Activated CD8-positive, alpha-beta memory T cell treated with anti-CD3 and anti-CD28 coated beads for 4 hours (primary cell): Measurements from ENCODE around the gene PDE2A.

ENCODE experiments used
- DNase-seq, 2 donors: peaks; one replicate each; pipeline ENCODE4 v3.0.0-alpha.2; 2020; ENCODE audit warnings: low read depth in 2 of 2

Gene PDE2A

GRCh38 chr11:72637198-72637597 lies 37.0 kb downstream of the PDE2A start:
- no peak for DNase-seq

DNA sequence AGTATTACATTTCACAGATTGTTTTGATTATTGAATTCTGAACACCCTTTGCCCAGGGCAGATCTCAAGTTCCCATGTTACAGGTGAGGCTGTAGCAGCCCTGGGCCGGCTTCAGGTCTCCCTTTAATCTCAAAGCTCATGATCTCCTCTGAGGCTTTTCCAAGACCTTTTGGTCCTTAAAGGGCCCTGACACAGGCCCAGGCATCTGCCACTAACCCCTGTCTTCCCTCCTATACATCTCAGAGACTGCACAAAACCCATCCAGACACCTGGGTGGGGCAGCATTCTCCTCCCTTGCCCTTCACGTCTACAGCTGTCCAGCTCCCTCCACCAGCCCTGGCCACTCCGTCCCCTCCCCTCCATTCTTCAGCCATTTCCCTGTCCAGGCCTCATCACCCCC lies 37.8 kb downstream of the PDE2A start:
- no peak for DNase-seq

- no peak for DNase-seq
Measured at GRCh38 chr11:72635933-72636332, 38.3 kb downstream of the PDE2A start.

DNA sequence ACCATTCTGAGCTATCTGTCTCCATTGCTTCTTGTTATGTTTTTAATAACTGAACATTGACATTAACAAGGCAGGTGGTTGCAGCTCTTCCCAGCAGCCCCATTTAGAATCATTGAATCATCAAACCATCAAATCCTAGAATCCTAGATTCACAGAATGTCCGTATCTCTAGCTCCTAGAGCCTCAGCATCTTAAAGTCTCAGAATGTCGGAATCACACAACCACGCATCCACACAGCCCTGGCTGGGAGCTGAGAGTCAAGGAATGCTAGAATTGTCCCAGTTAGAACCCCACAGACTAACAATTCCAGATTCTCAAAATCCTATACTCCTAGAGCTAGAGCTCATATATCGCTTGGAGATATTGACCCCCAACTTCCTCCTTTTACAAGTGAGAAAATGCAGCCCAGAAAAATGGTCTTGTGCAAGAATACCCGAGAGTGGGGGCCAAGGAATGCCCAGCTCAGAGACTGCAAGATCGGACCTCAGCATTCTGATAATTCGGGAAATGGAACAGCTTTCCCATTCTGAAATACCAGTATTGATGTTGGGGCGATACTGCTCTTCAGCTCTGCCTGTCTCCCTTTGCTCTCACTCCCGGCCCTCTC lies 38.8 kb downstream of the PDE2A start:
- DNase-seq = no peak

- DNase-seq = no peak
Measured at GRCh38 chr11:72634472-72635095, 39.6 kb downstream of the PDE2A start.

- no peak for DNase-seq
Measured at GRCh38 chr11:72634016-72634415, 40.2 kb downstream of the PDE2A start.

DNA sequence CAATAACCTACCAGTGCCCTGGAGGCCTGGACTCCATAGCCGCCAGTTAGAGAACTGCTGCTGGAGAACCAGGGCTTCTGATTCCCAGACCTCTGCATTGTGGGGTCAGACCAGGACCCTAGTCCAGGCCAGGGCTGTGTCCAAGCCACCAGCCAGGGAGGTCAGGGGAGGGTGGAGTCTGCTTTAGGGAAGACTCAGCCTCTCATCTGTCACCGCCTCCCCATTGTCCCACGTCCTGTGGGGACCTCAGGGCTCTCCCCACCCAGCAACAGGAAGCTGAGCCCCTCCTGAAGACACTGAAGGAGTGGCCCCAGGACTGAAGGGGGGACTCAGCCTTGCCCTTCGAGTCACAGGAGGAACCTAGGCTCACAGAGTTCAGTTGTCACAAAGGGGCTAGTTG lies 41.2 kb downstream of the PDE2A start:
- DNase-seq = no peak

GRCh38 chr11:72631806-72632731 lies 42.2 kb downstream of the PDE2A start:
- no peak for DNase-seq

GRCh38 chr11:72630104-72630852 lies 43.9 kb downstream of the PDE2A start:
- no peak for DNase-seq

- DNase-seq = no peak
Measured at GRCh38 chr11:72629266-72629665, 45.0 kb downstream of the PDE2A start.

DNA sequence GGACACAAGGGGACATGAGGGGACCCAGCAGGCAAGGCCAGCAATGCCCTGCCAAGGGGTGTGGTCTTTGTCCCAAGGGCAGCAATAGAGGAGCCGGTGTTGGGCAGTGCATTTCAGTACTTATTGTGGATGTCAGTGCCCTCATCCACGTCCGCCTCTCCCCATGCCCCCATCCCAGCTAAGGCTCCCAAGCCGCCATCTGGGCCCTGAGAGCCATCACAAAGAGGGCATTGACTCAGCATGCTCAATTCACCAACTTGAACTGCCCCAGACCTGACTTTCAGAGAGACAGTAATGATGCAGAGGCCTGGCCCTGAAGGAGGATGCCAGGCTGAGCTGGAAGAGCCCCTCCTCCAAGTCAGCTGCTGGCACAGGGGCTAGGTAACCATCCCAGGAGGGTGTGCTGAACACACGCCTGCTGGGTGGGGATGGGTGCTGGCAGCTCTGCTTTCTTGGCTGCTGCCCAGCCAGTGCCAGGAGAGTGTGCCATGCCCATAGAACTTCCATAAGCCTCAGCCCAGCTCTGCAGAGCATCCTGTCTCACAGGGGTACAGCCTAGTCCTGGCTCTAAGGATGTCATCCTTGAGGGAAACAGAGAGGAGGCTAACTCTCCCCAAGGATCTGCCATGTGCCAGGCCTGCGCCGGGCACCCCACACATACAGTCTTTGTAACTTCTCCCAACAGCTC lies 46.5 kb downstream of the PDE2A start:
- DNase-seq = no peak

DNA sequence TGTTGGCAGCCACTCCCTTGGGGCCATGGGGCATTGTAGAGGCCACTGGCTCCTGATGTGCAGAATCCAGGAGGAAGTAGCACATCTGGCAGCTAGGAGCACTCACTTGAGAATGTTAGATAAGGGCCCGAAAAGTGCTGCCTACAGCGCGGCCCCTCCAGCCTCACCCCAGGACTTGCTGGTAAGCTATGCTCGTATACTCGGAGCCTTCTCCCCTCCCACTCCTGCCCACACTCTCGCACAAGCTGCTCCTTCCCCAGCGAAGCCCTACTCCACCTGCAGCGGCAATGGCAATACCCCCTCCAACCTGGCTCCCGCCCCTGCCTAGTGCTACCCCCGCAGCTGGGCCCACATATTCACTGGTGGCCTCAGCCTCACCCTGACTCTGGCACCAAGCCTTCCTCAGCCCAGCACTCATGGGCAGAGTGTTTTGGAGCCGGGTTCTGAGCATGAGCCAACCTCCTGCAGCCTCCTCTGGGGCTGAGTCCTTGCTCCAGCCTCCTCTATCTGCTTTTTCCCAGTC lies 47.7 kb downstream of the PDE2A start:
- DNase-seq = no peak

DNA sequence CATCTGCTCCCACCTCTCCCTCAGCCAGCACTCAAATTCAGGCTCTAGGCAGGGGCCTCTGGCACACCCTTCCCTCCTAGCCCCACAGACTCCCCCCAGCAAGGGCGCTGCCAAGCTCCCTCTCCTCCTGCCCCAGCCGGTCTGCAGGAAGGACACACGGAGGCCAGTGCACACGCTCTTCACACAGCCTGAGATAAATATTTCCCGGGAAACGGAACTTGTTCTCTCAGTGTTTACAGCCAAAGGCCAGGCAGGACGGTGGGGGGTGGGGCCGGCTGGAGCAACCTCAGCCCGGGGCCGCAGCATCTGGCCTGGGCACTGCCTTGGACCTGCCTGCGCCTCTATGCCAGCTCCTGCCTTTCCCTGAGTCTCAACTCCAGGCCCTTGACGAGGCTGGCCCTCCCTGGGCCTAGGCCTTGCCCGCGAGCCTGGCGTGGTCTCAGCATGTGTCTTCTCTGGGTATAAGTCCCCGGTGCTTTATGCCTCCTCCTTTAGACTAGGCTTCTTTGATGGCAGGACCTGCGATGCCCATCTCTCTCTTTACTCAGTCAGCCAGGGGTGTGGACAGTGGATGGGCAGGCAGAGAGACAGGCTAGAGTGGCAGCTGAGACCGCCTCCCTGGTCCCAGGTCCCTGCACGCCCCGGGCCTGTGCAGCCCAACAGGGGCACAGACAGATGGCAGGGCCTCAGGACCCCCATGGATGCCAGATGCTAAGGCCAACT lies 48.4 kb downstream of the PDE2A start:
- DNase-seq = no peak

DNA sequence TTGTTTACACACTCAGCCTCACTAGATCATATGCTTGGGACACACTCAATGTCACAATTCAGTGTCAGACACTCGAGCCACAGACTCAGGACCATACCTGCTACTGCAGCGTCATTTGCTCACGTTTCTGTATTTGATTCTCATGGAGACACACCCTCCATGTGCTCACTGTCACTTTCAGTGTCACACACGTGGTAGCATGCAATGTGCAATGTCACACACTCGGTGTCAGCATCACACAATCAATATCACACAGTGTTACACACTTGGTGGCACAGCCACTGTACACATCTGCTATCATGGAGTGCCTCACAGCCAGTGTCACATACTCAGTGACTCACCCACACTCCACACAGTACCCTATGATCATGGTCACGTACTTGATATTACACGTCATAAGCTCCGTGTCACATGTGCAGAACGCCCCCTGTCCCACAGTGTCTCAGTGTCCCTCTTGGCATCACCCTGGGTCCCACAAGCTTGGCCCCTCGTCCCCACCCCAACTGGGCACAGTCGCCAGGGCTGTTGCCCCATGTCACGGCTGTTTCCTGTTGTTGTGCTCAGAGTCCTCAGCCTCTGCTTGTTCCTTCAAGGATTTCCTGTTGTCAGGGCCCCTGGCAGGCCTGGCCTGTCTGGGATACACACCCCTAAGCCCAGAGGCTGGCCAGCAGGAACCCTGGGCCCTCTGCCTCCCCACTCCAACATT lies 49.6 kb downstream of the PDE2A start:
- DNase-seq = no peak

DNA sequence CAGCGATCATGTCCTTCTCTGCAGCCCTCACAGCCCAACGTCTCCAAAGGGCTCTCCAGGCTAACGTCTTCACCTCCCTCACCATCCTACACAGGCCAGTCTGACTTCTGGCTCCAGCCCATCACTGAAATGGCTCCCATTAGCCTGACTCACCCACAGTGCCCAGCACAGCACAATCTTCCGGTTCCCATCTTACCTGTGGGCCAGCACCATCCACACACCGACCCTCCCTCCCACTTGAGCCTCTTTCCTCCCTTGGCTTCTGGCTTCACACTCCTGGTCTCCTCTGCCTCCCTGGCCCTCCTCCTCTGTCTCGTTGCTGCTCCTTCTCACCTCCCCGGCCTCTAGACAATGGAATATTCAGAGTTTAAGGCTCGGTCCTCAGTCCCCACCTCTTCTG lies 51.2 kb downstream of the PDE2A start:
- DNase-seq = no peak

- DNase-seq = no peak
Measured at GRCh38 chr11:72621008-72621610, 53.1 kb downstream of the PDE2A start.

- no peak for DNase-seq
Measured at GRCh38 chr11:72618803-72619202, 55.4 kb downstream of the PDE2A start.

- DNase-seq = no peak
Measured at GRCh38 chr11:72617080-72617762, 57.0 kb downstream of the PDE2A start.

GRCh38 chr11:72616655-72617054 lies 57.6 kb downstream of the PDE2A start:
- no peak for DNase-seq
